ENCODE results near the gene GFPT2.

- TF ChIP-seq, protein P1, sequence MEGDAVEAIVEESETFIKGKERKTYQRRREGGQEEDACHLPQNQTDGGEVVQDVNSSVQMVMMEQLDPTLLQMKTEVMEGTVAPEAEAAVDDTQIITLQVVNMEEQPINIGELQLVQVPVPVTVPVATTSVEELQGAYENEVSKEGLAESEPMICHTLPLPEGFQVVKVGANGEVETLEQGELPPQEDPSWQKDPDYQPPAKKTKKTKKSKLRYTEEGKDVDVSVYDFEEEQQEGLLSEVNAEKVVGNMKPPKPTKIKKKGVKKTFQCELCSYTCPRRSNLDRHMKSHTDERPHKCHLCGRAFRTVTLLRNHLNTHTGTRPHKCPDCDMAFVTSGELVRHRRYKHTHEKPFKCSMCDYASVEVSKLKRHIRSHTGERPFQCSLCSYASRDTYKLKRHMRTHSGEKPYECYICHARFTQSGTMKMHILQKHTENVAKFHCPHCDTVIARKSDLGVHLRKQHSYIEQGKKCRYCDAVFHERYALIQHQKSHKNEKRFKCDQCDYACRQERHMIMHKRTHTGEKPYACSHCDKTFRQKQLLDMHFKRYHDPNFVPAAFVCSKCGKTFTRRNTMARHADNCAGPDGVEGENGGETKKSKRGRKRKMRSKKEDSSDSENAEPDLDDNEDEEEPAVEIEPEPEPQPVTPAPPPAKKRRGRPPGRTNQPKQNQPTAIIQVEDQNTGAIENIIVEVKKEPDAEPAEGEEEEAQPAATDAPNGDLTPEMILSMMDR (conservative IDR thresholded peaks at IDR 0.05; ENCODE audit: low read length), result no peak
- no peak for TF ChIP-seq EZH2phosphoT487 (IDR thresholded peaks at IDR 0.05; ENCODE audit: borderline replicate concordance, low read depth, low read length)
Observed at GRCh38 chr5:180380441-180380840, 27.3 kb upstream of the GFPT2 start.
